BE2C (cell line): ENCODE data around the gene BSG.
"Not testable (repeated sequence)": the region's sequence is repeated elsewhere in the genome, so short reads cannot be mapped to it uniquely, and the experiment has no call there.

Experiments used
- DNase-seq: peaks from one replicate; pipeline ENCODE4 v3.0.0-alpha.2; 2020
- H3K27me3 ChIP-seq: fragments of 250-450 bp; sonication (Bioruptor Pico); 2 replicates; pipeline ENCODE4 v1.5.1; 2020; ENCODE audit warnings: mild to moderate bottlenecking
- H3K36me3 ChIP-seq: fragments of 250-450 bp; sonication (Bioruptor Pico); 2 replicates; pipeline ENCODE4 v1.5.1; 2020; ENCODE audit warnings: mild to moderate bottlenecking
- H3K4me1 ChIP-seq: fragments of 250-450 bp; sonication (Bioruptor Pico); 2 replicates; pipeline ENCODE4 v1.5.1; 2020
- H3K4me3 ChIP-seq: 2 replicates; pipeline ENCODE4 v1.5.1; 2011; ENCODE audit warnings: low read depth, low read length
- H3K9me3 ChIP-seq: fragments of 250-450 bp; sonication (Bioruptor Pico); 2 replicates; pipeline ENCODE4 v1.5.1; 2020
- TF ChIP-seq, protein P1 (sequence below): IDR thresholded peaks from 2 replicates; pipeline ENCODE4 v1.5.1; 2012; ENCODE audit warnings: mild to moderate bottlenecking, low read depth, low read length

BSG gene

DNA sequence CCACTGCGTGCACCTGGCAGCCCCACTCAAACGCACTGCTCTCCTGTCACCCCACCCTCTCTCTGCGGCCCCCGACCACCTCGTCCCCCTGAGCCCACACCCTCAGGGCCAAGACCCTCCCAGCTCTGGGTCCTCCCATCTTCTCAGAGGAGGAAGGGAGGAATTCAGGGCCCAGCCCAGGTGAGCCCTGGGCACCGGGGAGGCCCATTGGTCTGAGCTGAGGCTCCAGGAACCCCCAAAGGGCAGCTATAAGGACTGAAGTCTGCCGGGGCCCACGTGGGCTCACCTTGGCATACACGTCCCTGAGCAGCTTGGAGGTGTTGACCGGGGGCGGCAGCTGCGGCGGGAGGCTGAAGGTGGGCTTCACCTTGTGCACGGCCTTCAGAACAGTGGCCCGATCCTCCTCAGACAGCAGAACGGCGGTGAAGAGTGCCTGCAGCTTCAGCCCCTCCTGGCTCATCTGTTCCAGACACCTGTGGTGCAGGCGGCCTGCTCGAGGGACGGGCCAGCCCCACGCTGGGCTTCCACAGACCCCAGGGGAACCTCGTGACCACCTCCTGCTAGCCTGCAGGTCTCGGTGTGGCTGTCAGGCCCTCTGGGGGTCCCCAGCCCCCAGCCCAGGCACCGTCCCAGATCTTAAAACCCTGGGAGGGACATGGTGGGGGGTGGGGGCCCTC, 52.2 kb downstream of the BSG start:
- no peak for DNase-seq
- no peak overlapping the region for H3K4me3 ChIP-seq
- peaks cover 8% of the 10 kb centered on the region for H3K4me1 ChIP-seq
- TF ChIP-seq, protein P1, sequence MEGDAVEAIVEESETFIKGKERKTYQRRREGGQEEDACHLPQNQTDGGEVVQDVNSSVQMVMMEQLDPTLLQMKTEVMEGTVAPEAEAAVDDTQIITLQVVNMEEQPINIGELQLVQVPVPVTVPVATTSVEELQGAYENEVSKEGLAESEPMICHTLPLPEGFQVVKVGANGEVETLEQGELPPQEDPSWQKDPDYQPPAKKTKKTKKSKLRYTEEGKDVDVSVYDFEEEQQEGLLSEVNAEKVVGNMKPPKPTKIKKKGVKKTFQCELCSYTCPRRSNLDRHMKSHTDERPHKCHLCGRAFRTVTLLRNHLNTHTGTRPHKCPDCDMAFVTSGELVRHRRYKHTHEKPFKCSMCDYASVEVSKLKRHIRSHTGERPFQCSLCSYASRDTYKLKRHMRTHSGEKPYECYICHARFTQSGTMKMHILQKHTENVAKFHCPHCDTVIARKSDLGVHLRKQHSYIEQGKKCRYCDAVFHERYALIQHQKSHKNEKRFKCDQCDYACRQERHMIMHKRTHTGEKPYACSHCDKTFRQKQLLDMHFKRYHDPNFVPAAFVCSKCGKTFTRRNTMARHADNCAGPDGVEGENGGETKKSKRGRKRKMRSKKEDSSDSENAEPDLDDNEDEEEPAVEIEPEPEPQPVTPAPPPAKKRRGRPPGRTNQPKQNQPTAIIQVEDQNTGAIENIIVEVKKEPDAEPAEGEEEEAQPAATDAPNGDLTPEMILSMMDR: no peak
- H3K36me3 ChIP-seq: peaks cover 73% of the 10 kb centered on the region
- no peaks in the 10 kb centered on the region for H3K9me3 ChIP-seq
- H3K27me3 ChIP-seq: no peaks in the 10 kb centered on the region

DNA sequence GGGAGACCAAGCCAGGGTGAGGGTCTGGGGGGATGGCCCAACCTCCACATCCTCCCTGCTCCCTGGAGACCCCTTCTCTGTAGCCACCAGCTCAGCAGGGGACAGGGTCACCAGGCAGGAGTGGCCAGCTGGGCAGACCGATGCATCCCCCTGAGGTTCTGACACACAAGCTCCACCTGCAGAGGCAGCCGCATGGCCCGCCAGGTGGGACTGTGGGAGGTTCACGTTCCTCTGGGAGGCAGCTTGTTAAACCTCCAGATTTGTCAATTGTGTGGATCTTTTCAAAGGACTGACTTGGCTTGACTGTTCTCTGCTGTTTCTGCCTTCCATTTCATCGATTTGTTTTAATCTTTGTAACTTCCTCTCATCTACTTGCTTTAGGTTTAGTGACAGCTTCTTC, 52.9 kb downstream of the BSG start:
- no peak for DNase-seq
- TF ChIP-seq, protein P1: no peak
- Histone ChIP-seq H3K4me3 (no peak overlapping the region), H3K36me3 (peaks cover 69% of the 10 kb centered on the region), H3K4me1 (peaks cover 8% of the 10 kb centered on the region), H3K9me3 (no peaks in the 10 kb centered on the region), H3K27me3 (no peaks in the 10 kb centered on the region)

DNA sequence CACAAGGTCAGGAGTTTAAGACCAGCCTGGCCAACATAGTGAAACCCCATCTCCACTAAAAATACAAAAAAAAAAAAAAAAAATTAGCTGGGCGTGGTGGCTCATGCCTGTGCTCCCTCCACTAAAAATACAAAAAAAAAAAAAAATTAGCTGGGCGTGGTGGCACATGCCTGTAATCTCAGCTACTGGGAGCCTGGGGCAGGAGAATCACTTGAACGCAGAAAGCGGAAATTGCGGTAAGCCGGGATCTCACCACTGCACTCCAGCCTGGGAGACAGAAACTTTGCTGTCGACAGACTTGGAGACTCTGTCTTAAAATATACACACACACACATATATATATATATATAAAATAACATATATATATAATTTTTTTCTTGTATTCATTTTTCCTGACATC, 54.2 kb downstream of the BSG start:
- not testable (repeated sequence) for H3K9me3 ChIP-seq, H3K4me3 ChIP-seq, H3K27me3 ChIP-seq, H3K4me1 ChIP-seq, DNase-seq
- peaks cover 67% of the 10 kb centered on the region for H3K36me3 ChIP-seq

DNA sequence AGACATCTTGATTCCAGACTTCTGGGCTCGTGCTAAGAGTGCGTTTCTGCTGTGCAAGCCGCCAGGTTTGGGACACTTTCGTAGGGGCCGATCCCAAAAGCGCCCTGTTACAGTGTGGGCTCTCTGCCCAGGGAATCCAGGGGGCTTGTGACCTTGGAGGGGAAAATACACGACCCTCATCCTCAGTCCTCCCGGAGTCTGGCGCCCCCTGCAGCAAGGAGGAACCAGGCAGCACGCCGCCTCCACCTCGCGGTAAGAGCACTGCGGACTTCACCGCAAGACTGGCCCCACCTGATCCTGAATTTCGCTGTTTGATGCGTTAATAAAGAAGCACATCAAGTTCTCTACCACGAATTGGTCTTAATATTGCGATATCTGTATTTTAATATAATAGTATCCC, 55.8 kb downstream of the BSG start:
- no peaks in the 10 kb centered on the region for H3K9me3 ChIP-seq
- DNase-seq: no peak
- H3K4me3 ChIP-seq: no peak overlapping the region
- H3K27me3 ChIP-seq: no peaks in the 10 kb centered on the region
- TF ChIP-seq, protein P1: peak; percentile 53
- peaks cover 8% of the 10 kb centered on the region for H3K4me1 ChIP-seq
- peaks cover 56% of the 10 kb centered on the region for H3K36me3 ChIP-seq

DNA sequence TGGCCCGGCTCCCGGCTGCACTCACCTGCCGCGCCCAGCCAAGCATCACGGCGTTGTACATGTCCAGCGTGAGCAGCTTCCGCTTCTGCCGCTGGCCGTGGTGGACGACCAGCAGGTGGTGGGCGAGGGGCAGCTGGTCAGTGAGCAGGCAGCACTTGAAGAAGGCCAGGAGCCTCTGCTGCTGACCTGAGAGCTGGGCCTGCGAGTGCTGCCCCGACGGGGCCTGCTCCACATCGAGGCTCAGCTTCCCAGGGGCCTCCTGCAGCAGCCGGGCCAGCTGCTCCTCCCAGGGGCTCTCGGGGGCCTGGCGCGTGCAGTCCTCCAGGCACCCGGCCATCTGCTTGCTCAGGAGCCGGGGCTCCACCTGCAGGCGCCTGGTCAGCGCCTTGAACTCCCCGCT, 57.1 kb downstream of the BSG start:
- H3K36me3 ChIP-seq: peaks cover 43% of the 10 kb centered on the region

DNA sequence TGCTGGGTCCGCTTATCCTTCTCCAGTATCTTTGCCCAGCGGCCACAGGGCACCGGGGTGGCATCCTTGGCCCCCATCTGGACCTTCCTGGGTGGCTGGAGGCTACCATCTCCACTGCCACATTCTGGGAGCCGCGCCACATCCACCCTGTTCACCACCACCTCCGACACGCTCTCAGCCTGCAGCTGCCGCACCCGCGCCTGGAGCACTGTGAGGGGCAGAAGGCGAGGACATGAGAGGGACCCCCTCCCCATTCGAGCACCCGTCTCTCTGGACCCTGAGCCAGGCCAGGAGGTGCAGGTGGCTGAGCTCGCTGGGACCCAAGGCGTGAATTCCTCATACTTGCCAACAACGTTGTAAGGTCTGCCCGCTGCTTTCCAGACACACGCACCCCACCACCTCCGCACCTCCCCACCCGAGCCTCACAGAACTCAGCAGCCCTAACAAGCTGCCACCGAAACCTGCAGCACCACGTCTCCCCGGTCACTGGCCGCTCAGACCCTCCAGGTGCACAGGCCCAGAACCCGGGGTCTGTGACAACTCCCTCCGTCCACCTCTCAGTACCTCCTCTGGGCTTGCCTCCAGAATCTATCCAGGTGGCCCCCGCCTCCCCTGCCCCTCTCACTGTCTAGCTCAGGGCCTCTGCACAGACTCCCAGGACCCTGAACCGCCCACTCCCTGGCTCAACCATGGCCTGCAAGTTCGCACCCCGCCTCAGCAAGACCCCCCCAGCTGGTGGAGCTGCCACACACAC, 57.7 kb downstream of the BSG start:
- no peaks in the 10 kb centered on the region for H3K27me3 ChIP-seq
- TF ChIP-seq, protein P1: peak; percentile 1; the same call in 1 of the 2 replicates
- no peak for DNase-seq
- H3K9me3 ChIP-seq: no peaks in the 10 kb centered on the region
- no peak overlapping the region for H3K4me3 ChIP-seq
- peaks cover 36% of the 10 kb centered on the region for H3K36me3 ChIP-seq
- H3K4me1 ChIP-seq: peaks cover 2% of the 10 kb centered on the region; the same call in 1 of the 2 replicates

More for the DNA sequence above, 57.1 kb downstream of the BSG start:
- H3K27me3 ChIP-seq, H3K9me3 ChIP-seq, H3K4me3 ChIP-seq, H3K4me1 ChIP-seq: not testable (repeated sequence)
- peak; percentile 83 for DNase-seq
- TF ChIP-seq, protein P1: peak; percentile 25; the same call in 1 of the 2 replicates
